Measurements from ENCODE around the gene RAB20. TPM values are rescaled to one million over a fixed set of nuclear protein-coding genes. Genes with fewer than 3 reads are reported as not detected.
"Not testable (repeated sequence)": the region's sequence is repeated elsewhere in the genome, so short reads cannot be mapped to it uniquely, and the experiment has no call there.

RAB20 gene
- total RNA-seq, 1 experiment from 2014 or later: 0.88 TPM

- ChIA-PET CTCF (no interaction called here), POLR2A (ENCODE audit: low non-redundant PET) (no interaction called here)
- intact Hi-C loops (cut with micrococcal nuclease; ENCODE audit: unreplicated experiment): no loop called here
- H3K36me3 ChIP-seq (ENCODE audit: insufficient read depth, low read length, poor library complexity, severe bottlenecking): no peaks in the 10 kb centered on the region
- no peak for DNase-seq (ENCODE audit: low spot score)
- H3K27ac ChIP-seq (ENCODE audit: low read depth, low read length, poor library complexity, severe bottlenecking): no peak overlapping the region
- no peak overlapping the region for H3K4me3 ChIP-seq (ENCODE audit: low read depth, low read length, poor library complexity, severe bottlenecking)
- no peaks in the 10 kb centered on the region for H3K9me3 ChIP-seq (ENCODE audit: low read depth, low read length, poor library complexity, severe bottlenecking)
- H3K4me1 ChIP-seq (ENCODE audit: insufficient read depth, low read length, poor library complexity, severe bottlenecking): peaks cover 8% of the 10 kb centered on the region
- TF ChIP-seq EZH2 (IDR thresholded peaks at IDR 0.05; ENCODE audit: borderline replicate concordance, low read depth, low read length, poor library complexity, severe bottlenecking) (no peak), CTCF (conservative IDR thresholded peaks at IDR 0.05; ENCODE audit: low read depth, low read length) (no peak)
- H3K27me3 ChIP-seq (replicated peaks; ENCODE audit: insufficient read depth, low read depth, low read length, poor library complexity): no peaks in the 10 kb centered on the region
- BruUV-seq (replicated peaks): no TSS peak
Measured at GRCh38 chr13:110535526-110535925, 26.0 kb downstream of the RAB20 start.

GRCh38 chr13:110533771-110534670 is 27.5 kb downstream of the RAB20 start:
- intact Hi-C loops (cut with micrococcal nuclease; ENCODE audit: unreplicated experiment): no loop called here
- POLR2A ChIA-PET (ENCODE audit: low non-redundant PET): no interaction called here
- no peak for DNase-seq (ENCODE audit: low spot score)
- Histone ChIP-seq H3K9me3 (ENCODE audit: low read depth, low read length, poor library complexity, severe bottlenecking) (no peaks in the 10 kb centered on the region), H3K27ac (ENCODE audit: low read depth, low read length, poor library complexity, severe bottlenecking) (no peak overlapping the region), H3K36me3 (ENCODE audit: insufficient read depth, low read length, poor library complexity, severe bottlenecking) (no peaks in the 10 kb centered on the region), H3K4me3 (ENCODE audit: low read depth, low read length, poor library complexity, severe bottlenecking) (no peak overlapping the region), H3K4me1 (ENCODE audit: insufficient read depth, low read length, poor library complexity, severe bottlenecking) (peaks cover 8% of the 10 kb centered on the region), H3K27me3 (replicated peaks; ENCODE audit: insufficient read depth, low read depth, low read length, poor library complexity) (no peaks in the 10 kb centered on the region)
- CTCF ChIA-PET: no interaction called here
- BruUV-seq (replicated peaks): no TSS peak
- TF ChIP-seq EZH2 (IDR thresholded peaks at IDR 0.05; ENCODE audit: borderline replicate concordance, low read depth, low read length, poor library complexity, severe bottlenecking) (no peak), CTCF (conservative IDR thresholded peaks at IDR 0.05; ENCODE audit: low read depth, low read length) (no peak)

- CTCF ChIA-PET; H3K36me3 ChIP-seq (ENCODE audit: insufficient read depth, low read length, poor library complexity, severe bottlenecking); H3K4me1 ChIP-seq (ENCODE audit: insufficient read depth, low read length, poor library complexity, severe bottlenecking); H3K27ac ChIP-seq (ENCODE audit: low read depth, low read length, poor library complexity, severe bottlenecking); H3K4me3 ChIP-seq (ENCODE audit: low read depth, low read length, poor library complexity, severe bottlenecking); BruUV-seq (replicated peaks); POLR2A ChIA-PET (ENCODE audit: low non-redundant PET); H3K27me3 ChIP-seq (replicated peaks; ENCODE audit: insufficient read depth, low read depth, low read length, poor library complexity); H3K9me3 ChIP-seq (ENCODE audit: low read depth, low read length, poor library complexity, severe bottlenecking); intact Hi-C loops (cut with micrococcal nuclease; ENCODE audit: unreplicated experiment); DNase-seq (ENCODE audit: low spot score): not testable (repeated sequence)
Measured at GRCh38 chr13:110532258-110532657, 29.3 kb downstream of the RAB20 start.

- no TSS peak for BruUV-seq (replicated peaks)
- Histone ChIP-seq H3K27ac (ENCODE audit: low read depth, low read length, poor library complexity, severe bottlenecking) (no peak overlapping the region), H3K4me1 (ENCODE audit: insufficient read depth, low read length, poor library complexity, severe bottlenecking) (no peaks in the 10 kb centered on the region), H3K36me3 (ENCODE audit: insufficient read depth, low read length, poor library complexity, severe bottlenecking) (no peaks in the 10 kb centered on the region), H3K4me3 (ENCODE audit: low read depth, low read length, poor library complexity, severe bottlenecking) (no peak overlapping the region), H3K27me3 (replicated peaks; ENCODE audit: insufficient read depth, low read depth, low read length, poor library complexity) (no peaks in the 10 kb centered on the region), H3K9me3 (ENCODE audit: low read depth, low read length, poor library complexity, severe bottlenecking) (no peaks in the 10 kb centered on the region)
- ChIA-PET POLR2A (ENCODE audit: low non-redundant PET) (no interaction called here), CTCF (no interaction called here)
- no peak for DNase-seq (ENCODE audit: low spot score)
- intact Hi-C loops (cut with micrococcal nuclease; ENCODE audit: unreplicated experiment): no loop called here
- TF ChIP-seq EZH2 (IDR thresholded peaks at IDR 0.05; ENCODE audit: borderline replicate concordance, low read depth, low read length, poor library complexity, severe bottlenecking) (no peak), CTCF (conservative IDR thresholded peaks at IDR 0.05; ENCODE audit: low read depth, low read length) (no peak)
Measured at GRCh38 chr13:110531671-110532083, 29.8 kb downstream of the RAB20 start.
